ENCODE measurements around the gene MRPS6. TPM values are rescaled to one million over a fixed set of nuclear protein-coding genes. Genes with fewer than 3 reads are reported as not detected.

Gene MRPS6
- total and polyA plus RNA-seq, 2 donors from 2014 or later, result 52.3 to 270 TPM

- no peak for FAIRE-seq
- Histone ChIP-seq H3K4me3 (ENCODE audit: low read length in 3 of 3) (no peak overlapping the region), H3K9me3 (ENCODE audit: control insufficient read depth in 2 of 3, insufficient read depth in 1 of 3, low read length in 3 of 3) (no peaks in the 10 kb centered on the region), H3K36me3 (ENCODE audit: control insufficient read depth in 2 of 3, insufficient read depth in 3 of 3, low read length in 3 of 3) (peaks cover 5 to 18% (median 13%) of the 10 kb centered on the region in 3 donors), H3K27ac (ENCODE audit: low read depth in 2 of 2, low read length in 2 of 2) (no peak overlapping the region), H3K4me1 (ENCODE audit: control insufficient read depth in 2 of 3, insufficient read depth in 2 of 3, low read depth in 1 of 3, low read length in 3 of 3) (peaks cover 0 to 7% (median 5%) of the 10 kb centered on the region in 3 donors), H3K9ac (ENCODE audit: low read length in 3 of 3) (no peak overlapping the region), H3K27me3 (ENCODE audit: control insufficient read depth, insufficient read depth, low read length) (no peaks in the 10 kb centered on the region)
- intact Hi-C loops (cut with DNase I), result no loop called here
- TF ChIP-seq CTCF (IDR thresholded peaks at IDR 0.05; ENCODE audit: borderline replicate concordance, extremely low read depth, insufficient read depth), result no peak
- DNase-seq, result no peak
Observed at GRCh38 chr21:34097442-34097841, 24.1 kb downstream of the MRPS6 start.

GRCh38 chr21:34100337-34100736, 27.0 kb downstream of the MRPS6 start:
- H3K36me3 ChIP-seq (ENCODE audit: control insufficient read depth in 2 of 3, insufficient read depth in 3 of 3, low read length in 3 of 3), result peaks cover 5 to 13% (median 13%) of the 10 kb centered on the region in 3 donors
- DNase-seq (no peak), FAIRE-seq (no peak)
- H3K4me3 ChIP-seq (ENCODE audit: low read length in 3 of 3), result no peak overlapping the region
- H3K9ac ChIP-seq (ENCODE audit: low read length in 3 of 3), result no peak overlapping the region
- H3K9me3 ChIP-seq (ENCODE audit: control insufficient read depth in 2 of 3, insufficient read depth in 1 of 3, low read length in 3 of 3), result no peaks in the 10 kb centered on the region
- H3K27me3 ChIP-seq (ENCODE audit: control insufficient read depth, insufficient read depth, low read length), result no peaks in the 10 kb centered on the region
- no peak for TF ChIP-seq CTCF (IDR thresholded peaks at IDR 0.05; ENCODE audit: borderline replicate concordance, extremely low read depth, insufficient read depth)
- intact Hi-C loops (cut with DNase I), result no loop called here
- peaks cover 0 to 7% (median 2%) of the 10 kb centered on the region in 3 donors for H3K4me1 ChIP-seq (ENCODE audit: control insufficient read depth in 2 of 3, insufficient read depth in 2 of 3, low read depth in 1 of 3, low read length in 3 of 3)
- H3K27ac ChIP-seq (ENCODE audit: low read depth in 2 of 2, low read length in 2 of 2), result no peak overlapping the region

- Histone ChIP-seq H3K9me3 (ENCODE audit: control insufficient read depth in 2 of 3, insufficient read depth in 1 of 3, low read length in 3 of 3) (no peaks in the 10 kb centered on the region), H3K27me3 (ENCODE audit: control insufficient read depth, insufficient read depth, low read length) (no peaks in the 10 kb centered on the region), H3K4me3 (ENCODE audit: low read length in 3 of 3) (no peak overlapping the region), H3K9ac (ENCODE audit: low read length in 3 of 3) (no peak overlapping the region), H3K27ac (ENCODE audit: low read depth in 2 of 2, low read length in 2 of 2) (no peak overlapping the region), H3K36me3 (ENCODE audit: control insufficient read depth in 2 of 3, insufficient read depth in 3 of 3, low read length in 3 of 3) (peaks cover 5 to 10% (median 9%) of the 10 kb centered on the region in 3 donors), H3K4me1 (ENCODE audit: control insufficient read depth in 2 of 3, insufficient read depth in 2 of 3, low read depth in 1 of 3, low read length in 3 of 3) (peaks cover 0 to 7% (median 2%) of the 10 kb centered on the region in 3 donors)
- FAIRE-seq, result no peak
- intact Hi-C loops (cut with DNase I), result no loop called here
- DNase-seq, result no peak
- no peak for TF ChIP-seq CTCF (IDR thresholded peaks at IDR 0.05; ENCODE audit: borderline replicate concordance, extremely low read depth, insufficient read depth)
Observed at GRCh38 chr21:34100790-34101189, 27.4 kb downstream of the MRPS6 start.
